Neural progenitor cell (in vitro differentiated cells): Measurements from ENCODE around the gene DPM3. TPM values are rescaled to one million over a fixed set of nuclear protein-coding genes. Genes with fewer than 3 reads are reported as not detected.

Source experiments
- DNase-seq: peaks from one replicate; pipeline ENCODE4 v3.0.0-alpha.2; 2016; ENCODE audit warnings: low spot score
- H2AFZ ChIP-seq: fragments of 200-600 bp; sonication (generic); replicated peaks from 2 replicates; pipeline ENCODE4 v1.6.1; 2016; ENCODE audit warnings: antibody characterized with exemption
- H3F3A ChIP-seq: fragments of 200-600 bp; sonication (generic); 2 replicates; pipeline ENCODE4 v1.6.1; 2016; ENCODE audit warnings: antibody characterized with exemption, low read depth
- H3K27ac ChIP-seq: fragments of 200-600 bp; sonication (generic); 2 replicates; pipeline ENCODE4 v1.5.1; 2016; ENCODE audit warnings: mild to moderate bottlenecking
- H3K27me3 ChIP-seq: fragments of 200-600 bp; sonication (generic); 2 replicates; pipeline ENCODE4 v1.6.1; 2016; ENCODE audit warnings: mild to moderate bottlenecking, moderate library complexity
- H3K36me3 ChIP-seq: fragments of 200-600 bp; sonication (generic); 2 replicates; pipeline ENCODE4 v1.5.1; 2016
- H3K4me1 ChIP-seq: fragments of 200-600 bp; sonication (generic); 2 replicates; pipeline ENCODE4 v1.6.1; 2016; ENCODE audit warnings: mixed run types
- H3K4me2 ChIP-seq: fragments of 200-600 bp; sonication (generic); 2 replicates; pipeline ENCODE4 v1.6.1; 2016
- H3K4me3 ChIP-seq: fragments of 200-600 bp; sonication (generic); 2 replicates; pipeline ENCODE4 v1.5.1; 2016
- H3K79me2 ChIP-seq: fragments of 200-600 bp; sonication (generic); 2 replicates; pipeline ENCODE4 v1.6.1; 2016; ENCODE audit warnings: low read depth
- H3K9ac ChIP-seq: fragments of 200-600 bp; sonication (generic); 2 replicates; pipeline ENCODE4 v1.6.1; 2016
- H3K9me3 ChIP-seq: fragments of 200-600 bp; sonication (generic); 2 replicates; pipeline ENCODE4 v1.5.1; 2016; ENCODE audit warnings: low read depth
- H4K20me1 ChIP-seq: fragments of 200-600 bp; sonication (generic); 2 replicates; pipeline ENCODE4 v1.6.1; 2016; ENCODE audit warnings: low read depth
- H3K27ac Mint-ChIP-seq: 3 replicates; pipeline ENCODE4 v1.8.0; 2021; ENCODE audit warnings: mixed read lengths
- H3K27me3 Mint-ChIP-seq: 2 replicates; pipeline ENCODE4 v1.8.0; 2022; ENCODE audit warnings: low read depth, mild to moderate bottlenecking, inconsistent platforms, moderate library complexity, mixed read lengths; ENCODE audit not compliant: insufficient read depth
- H3K36me3 Mint-ChIP-seq: 3 replicates; pipeline ENCODE4 v1.8.0; 2021; ENCODE audit warnings: mixed read lengths
- H3K4me1 Mint-ChIP-seq: 3 replicates; pipeline ENCODE4 v1.8.0; 2021; ENCODE audit warnings: mixed read lengths
- H3K4me3 Mint-ChIP-seq: 3 replicates; pipeline ENCODE4 v1.8.0; 2021; ENCODE audit warnings: mild to moderate bottlenecking, moderate library complexity, mixed read lengths
- H3K9me3 Mint-ChIP-seq: 3 replicates; pipeline ENCODE4 v1.8.0; 2020; ENCODE audit warnings: mixed read lengths
- EZH2 ChIP-seq: fragments of 200-600 bp; sonication (generic); IDR thresholded peaks from 2 replicates; pipeline ENCODE4 v1.6.1; 2017; ENCODE audit warnings: antibody characterized with exemption, mild to moderate bottlenecking, moderate library complexity
- EZH2phosphoT487 ChIP-seq: fragments of 200-600 bp; sonication (generic); IDR thresholded peaks from 2 replicates; pipeline ENCODE4 v1.6.1; 2017; ENCODE audit warnings: antibody characterized with exemption
- total RNA-seq: library from RNA; depleted of rRNA; stranded (reverse); fragments of >200 nt; gene quantifications from 2 replicates; pipeline ENCODE4 v1.2.3, GENCODE V29; 2015; ENCODE audit warnings: low replicate concordance
- TF ChIP-seq, protein P1 (sequence below): fragments of 200-600 bp; sonication (generic); IDR thresholded peaks from 2 replicates; pipeline ENCODE4 v1.5.1; 2017; ENCODE audit warnings: antibody characterized with exemption, mild to moderate bottlenecking

Gene DPM3
- total RNA-seq, 1 donor from 2014 or later, result 16.8 TPM

- no peak overlapping the region for H3K27ac Mint-ChIP-seq
- H3K27me3 ChIP-seq, result peaks cover 14% of the 10 kb centered on the region
- H3K9me3 Mint-ChIP-seq, result no peaks in the 10 kb centered on the region
- no peak for DNase-seq
- H2AFZ ChIP-seq, result no peak overlapping the region
- no peaks in the 10 kb centered on the region for H3K9me3 ChIP-seq
- peaks cover 6% of the 10 kb centered on the region for H3K4me1 Mint-ChIP-seq
- H3K9ac ChIP-seq, result no peak overlapping the region
- H3K36me3 ChIP-seq, result no peaks in the 10 kb centered on the region
- H3K27ac ChIP-seq, result no peak overlapping the region
- no peak overlapping the region for H3K4me3 ChIP-seq
- H3K36me3 Mint-ChIP-seq, result no peaks in the 10 kb centered on the region
- H3F3A ChIP-seq, result peaks cover 6% of the 10 kb centered on the region
- no peak overlapping the region for H3K4me3 Mint-ChIP-seq
- H3K4me2 ChIP-seq, result no peak overlapping the region
- H3K27me3 Mint-ChIP-seq, result peaks cover 5% of the 10 kb centered on the region
- no peak for TF ChIP-seq EZH2
- H4K20me1 ChIP-seq, result no peaks in the 10 kb centered on the region
- H3K79me2 ChIP-seq, result no peaks in the 10 kb centered on the region
- peaks cover 4% of the 10 kb centered on the region for H3K4me1 ChIP-seq
These were observed 41.0 kb downstream of the DPM3 start for GRCh38 chr1:155099331-155099730.

DNA sequence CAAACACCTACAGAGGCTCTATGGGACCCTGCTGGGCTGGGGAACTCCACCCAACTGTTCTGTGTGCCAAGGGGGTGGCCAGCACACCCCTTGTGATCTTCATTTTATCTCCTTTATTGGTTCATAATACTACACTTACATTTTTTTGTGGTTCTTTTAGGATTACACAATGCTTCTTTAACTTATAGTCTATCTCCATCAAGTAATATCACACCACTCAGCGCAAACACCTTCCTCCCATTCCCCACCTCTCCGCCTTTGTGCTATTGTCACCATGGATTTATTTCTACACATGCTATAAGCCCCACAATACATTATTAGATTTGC, 45.7 kb downstream of the DPM3 start:
- Histone ChIP-seq H3K9ac (no peak overlapping the region), H2AFZ (no peak overlapping the region), H3K27me3 (peaks cover 23% of the 10 kb centered on the region), H3K4me3 (no peak overlapping the region), H3K9me3 (no peaks in the 10 kb centered on the region), H3K79me2 (no peaks in the 10 kb centered on the region), H3F3A (peaks cover 8% of the 10 kb centered on the region), H4K20me1 (no peaks in the 10 kb centered on the region), H3K27ac (no peak overlapping the region), H3K4me1 (peaks cover 10% of the 10 kb centered on the region), H3K36me3 (no peaks in the 10 kb centered on the region), H3K4me2 (no peak overlapping the region)
- H3K27me3 Mint-ChIP-seq, result peaks cover 8% of the 10 kb centered on the region
- no peak for DNase-seq
- no peak overlapping the region for H3K4me3 Mint-ChIP-seq
- TF ChIP-seq EZH2, result no peak
- TF ChIP-seq, protein P1, sequence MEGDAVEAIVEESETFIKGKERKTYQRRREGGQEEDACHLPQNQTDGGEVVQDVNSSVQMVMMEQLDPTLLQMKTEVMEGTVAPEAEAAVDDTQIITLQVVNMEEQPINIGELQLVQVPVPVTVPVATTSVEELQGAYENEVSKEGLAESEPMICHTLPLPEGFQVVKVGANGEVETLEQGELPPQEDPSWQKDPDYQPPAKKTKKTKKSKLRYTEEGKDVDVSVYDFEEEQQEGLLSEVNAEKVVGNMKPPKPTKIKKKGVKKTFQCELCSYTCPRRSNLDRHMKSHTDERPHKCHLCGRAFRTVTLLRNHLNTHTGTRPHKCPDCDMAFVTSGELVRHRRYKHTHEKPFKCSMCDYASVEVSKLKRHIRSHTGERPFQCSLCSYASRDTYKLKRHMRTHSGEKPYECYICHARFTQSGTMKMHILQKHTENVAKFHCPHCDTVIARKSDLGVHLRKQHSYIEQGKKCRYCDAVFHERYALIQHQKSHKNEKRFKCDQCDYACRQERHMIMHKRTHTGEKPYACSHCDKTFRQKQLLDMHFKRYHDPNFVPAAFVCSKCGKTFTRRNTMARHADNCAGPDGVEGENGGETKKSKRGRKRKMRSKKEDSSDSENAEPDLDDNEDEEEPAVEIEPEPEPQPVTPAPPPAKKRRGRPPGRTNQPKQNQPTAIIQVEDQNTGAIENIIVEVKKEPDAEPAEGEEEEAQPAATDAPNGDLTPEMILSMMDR, result no peak
- no peak for TF ChIP-seq EZH2phosphoT487
- no peak overlapping the region for H3K27ac Mint-ChIP-seq
- no peaks in the 10 kb centered on the region for H3K36me3 Mint-ChIP-seq
- peaks cover 31% of the 10 kb centered on the region for H3K4me1 Mint-ChIP-seq
- no peaks in the 10 kb centered on the region for H3K9me3 Mint-ChIP-seq

GRCh38 chr1:155093911-155094621, 46.3 kb downstream of the DPM3 start:
- Mint-ChIP-seq H3K27me3 (peaks cover 8% of the 10 kb centered on the region), H3K9me3 (no peaks in the 10 kb centered on the region), H3K36me3 (no peaks in the 10 kb centered on the region), H3K27ac (no peak overlapping the region), H3K4me3 (peak overlapping the region; percentile 53), H3K4me1 (peaks cover 31% of the 10 kb centered on the region)
- DNase-seq, result peak; percentile 69
- peak overlapping the region; percentile 75 for H2AFZ ChIP-seq
- TF ChIP-seq, protein P1, result peak; percentile 51
- TF ChIP-seq EZH2phosphoT487, result no peak
- no peaks in the 10 kb centered on the region for H4K20me1 ChIP-seq
- no peak overlapping the region for H3K9ac ChIP-seq
- H3K9me3 ChIP-seq, result no peaks in the 10 kb centered on the region
- H3K27ac ChIP-seq, result no peak overlapping the region
- H3K79me2 ChIP-seq, result no peaks in the 10 kb centered on the region
- H3F3A ChIP-seq, result peaks cover 8% of the 10 kb centered on the region
- H3K4me3 ChIP-seq, result no peak overlapping the region
- H3K4me1 ChIP-seq, result peaks cover 10% of the 10 kb centered on the region
- H3K36me3 ChIP-seq, result no peaks in the 10 kb centered on the region
- no peak overlapping the region for H3K4me2 ChIP-seq
- H3K27me3 ChIP-seq, result peaks cover 23% of the 10 kb centered on the region

DNA sequence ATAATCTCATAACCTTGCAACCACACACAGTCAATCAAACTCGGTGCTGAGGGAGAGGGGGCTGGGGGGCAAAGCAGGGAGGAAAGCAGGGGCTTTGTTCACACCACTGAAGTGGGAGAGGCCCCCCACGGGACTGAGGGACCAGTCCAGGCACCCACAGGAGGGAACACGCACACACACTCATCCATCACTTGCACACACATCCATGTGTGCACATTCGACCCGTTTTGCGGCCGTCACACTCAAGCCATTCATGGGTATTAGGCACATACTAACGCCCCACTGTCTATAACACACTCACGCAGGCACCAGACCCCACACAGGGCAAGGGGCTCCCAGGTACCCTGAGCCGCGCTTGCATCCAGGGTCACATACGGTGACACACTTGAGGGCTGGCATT, 47.7 kb downstream of the DPM3 start:
- Histone ChIP-seq H3F3A (peaks cover 8% of the 10 kb centered on the region), H3K4me1 (peaks cover 10% of the 10 kb centered on the region), H3K4me3 (no peak overlapping the region), H3K79me2 (no peaks in the 10 kb centered on the region), H4K20me1 (no peaks in the 10 kb centered on the region), H3K36me3 (no peaks in the 10 kb centered on the region), H3K9me3 (no peaks in the 10 kb centered on the region), H3K27ac (no peak overlapping the region), H2AFZ (no peak overlapping the region), H3K4me2 (no peak overlapping the region), H3K9ac (no peak overlapping the region), H3K27me3 (peaks cover 23% of the 10 kb centered on the region)
- Mint-ChIP-seq H3K27me3 (peaks cover 10% of the 10 kb centered on the region), H3K4me1 (peaks cover 31% of the 10 kb centered on the region), H3K36me3 (no peaks in the 10 kb centered on the region), H3K27ac (no peak overlapping the region), H3K9me3 (no peaks in the 10 kb centered on the region), H3K4me3 (peak overlapping the region; percentile 2)
- DNase-seq, result no peak
- no peak for TF ChIP-seq EZH2phosphoT487
- no peak for TF ChIP-seq EZH2
- TF ChIP-seq, protein P1, result no peak
